Measurements from ENCODE around the gene DNAJC7.
"Not testable (repeated sequence)": the region's sequence is repeated elsewhere in the genome, so short reads cannot be mapped to it uniquely, and the experiment has no call there.

Gene DNAJC7

DNA sequence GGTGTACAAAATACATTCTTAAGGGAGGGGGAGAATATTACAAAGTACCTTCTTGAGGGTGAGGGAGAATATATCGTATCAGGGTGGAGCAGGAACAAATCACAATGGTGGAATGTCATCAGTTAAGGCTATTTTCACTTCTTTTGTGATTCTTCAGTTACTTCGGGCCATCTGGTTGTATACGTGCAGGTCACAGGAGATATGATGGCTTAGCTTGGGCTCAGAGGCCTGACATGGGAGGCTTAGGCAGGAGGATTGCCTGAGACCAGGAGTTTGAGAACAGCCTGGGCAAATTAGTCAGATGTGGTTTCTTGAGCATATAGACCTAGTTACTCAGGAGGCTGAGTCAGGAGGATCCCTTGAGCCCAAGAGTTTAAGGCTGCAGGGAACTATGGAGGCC is 73.7 kb downstream of the DNAJC7 start:
- no peak for DNase-seq

DNA sequence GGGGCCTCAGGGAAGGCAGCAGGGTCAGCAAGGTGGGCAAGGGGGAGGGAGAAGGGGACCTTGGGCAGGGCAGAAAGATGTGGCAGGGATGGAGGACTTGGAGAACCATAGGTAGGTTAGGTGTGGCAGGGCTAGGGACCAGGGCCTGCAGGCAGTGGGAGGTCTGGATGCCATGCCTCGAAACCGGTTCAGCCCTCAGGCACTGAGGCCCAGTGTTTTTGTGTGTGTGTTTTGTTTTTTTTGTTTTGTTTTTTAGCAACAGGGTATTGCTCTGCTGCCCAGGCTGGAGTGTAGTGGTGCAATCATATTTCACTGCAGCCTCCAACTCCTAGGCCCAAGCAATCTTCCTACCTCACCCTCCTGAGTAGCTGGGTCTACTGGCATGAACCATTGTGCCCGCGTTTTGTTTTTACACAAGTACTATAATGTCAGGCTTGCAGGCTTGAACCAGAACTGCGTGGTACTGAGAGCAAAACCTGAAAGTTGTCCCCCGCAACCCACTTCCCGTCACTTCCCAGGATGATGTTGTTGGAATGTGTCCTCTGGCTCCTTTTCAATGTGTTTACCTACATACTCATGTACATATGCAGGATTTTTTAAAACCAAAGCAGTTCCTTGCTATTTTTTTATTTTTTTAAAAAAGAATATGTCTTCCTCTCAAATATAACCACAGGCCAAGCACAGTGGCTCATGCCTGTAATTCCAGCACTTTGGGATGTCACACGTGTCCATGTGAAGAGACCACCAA is 74.4 kb downstream of the DNAJC7 start:
- no peak for DNase-seq

- no peak for DNase-seq
Observed at GRCh38 chr17:41941168-41941567, 76.1 kb downstream of the DNAJC7 start.

DNA sequence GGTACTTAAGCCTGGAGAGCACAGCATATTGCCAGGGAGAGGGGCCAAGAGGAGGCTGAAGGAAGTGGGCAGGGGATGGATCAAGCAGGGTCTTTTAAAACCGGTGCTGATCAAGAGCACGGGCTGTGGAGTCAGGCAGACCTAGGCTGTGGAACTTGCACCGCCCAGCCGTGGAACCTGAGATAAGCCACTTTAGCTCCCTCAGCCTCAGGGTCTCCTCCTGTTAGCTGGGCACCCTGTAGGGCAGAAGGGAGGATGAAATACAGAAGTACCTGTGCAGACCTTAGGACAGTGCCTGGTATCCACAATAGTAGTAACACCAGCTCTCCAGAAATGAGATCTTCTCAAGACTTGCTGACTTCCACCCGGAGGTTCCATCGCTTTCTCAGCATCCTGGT is 77.5 kb downstream of the DNAJC7 start:
- no peak for DNase-seq

DNA sequence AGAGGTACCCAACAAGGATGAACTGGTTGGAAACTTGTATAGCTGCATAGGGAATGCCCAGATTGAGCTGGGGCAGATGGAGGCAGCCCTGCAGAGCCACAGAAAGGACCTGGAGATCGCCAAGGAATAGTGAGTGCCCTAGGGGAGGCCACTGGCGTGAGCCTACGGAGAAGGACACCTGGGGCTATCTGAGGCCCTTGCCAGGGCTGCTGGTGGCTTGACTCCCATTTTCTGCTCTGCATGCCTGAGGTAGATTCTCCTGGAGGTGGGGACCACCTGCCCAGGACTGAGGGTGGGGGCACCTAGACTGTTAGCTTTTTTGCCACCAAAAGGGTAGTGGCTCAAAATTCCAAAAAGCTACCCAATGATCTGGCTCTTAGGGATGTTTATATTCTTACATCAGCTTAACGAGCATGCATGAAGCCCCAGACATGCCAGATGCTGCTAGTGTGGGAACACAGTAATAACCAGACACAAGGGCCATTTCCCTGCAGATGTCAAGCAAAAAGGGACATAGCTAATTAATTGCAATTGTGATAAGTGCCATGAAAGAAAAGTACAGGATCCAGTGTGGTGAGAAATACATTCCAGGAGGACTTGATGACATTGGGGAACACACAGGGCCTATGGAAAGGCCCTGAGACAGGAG is 78.1 kb downstream of the DNAJC7 start:
- no peak for DNase-seq

DNA sequence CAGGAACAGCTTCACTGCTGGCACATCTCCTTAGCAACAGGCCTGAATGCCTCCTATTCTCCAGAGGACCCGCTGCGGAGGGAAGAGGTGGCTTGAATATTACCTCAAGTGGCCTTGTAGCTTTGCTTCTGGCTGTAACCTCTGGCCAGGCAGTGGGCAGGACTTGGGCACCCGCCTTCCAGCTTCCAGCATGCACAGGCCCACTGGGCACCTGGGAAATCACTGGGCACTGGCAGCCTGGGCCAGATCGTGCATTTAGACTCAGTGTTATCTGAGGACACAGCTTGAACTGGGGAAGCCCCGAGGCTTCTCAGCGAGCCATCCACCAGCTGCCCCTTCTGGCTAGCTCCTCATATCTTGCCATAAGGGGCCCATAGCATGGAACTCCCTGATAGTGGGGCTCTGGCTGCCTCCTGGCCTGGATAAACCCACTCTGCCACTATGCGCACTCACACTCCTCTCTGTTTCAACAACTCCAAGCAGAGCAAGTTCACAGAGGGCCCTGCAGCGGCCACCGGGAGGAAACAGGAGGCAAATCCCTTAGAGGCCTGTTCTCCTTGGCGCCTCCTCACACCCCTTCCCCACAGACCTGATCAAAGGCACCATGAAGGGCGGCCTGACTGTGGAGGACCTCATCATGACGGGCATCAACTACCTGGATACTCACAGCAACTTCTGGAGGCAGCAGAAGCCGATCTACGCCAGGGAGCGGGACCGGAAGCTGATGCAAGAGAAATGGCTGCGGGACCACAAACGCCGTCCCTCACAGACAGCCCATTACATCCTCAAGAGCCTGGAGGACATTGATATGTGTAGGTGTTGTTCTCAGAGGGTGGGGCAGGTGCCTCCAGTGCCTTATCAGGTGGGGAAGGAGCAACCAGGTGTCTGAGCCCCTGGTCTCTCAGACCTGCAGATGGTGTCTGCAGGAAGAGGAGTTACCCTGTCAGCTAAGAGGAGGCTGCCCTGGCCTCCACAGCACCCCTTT is 79.0 kb downstream of the DNAJC7 start:
- no peak for DNase-seq

DNA sequence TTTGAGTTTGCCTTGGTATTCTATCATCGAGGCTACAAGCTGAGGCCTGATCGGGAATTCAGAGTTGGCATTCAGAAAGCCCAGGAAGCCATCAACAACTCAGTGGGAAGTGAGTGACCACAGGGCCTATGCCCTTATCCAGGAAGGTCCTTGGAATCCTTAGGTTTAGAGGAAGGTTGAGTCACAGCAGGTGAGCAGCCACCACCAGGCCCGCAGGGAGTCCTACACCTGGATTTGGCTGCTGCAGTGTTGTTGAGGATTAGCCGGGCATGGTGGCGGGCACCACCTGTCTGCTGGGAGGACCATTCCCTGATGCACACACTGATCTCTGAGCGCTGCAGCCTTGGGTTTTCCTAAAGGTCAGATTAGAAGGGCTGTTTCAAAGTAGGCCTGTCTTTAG is 81.6 kb downstream of the DNAJC7 start:
- no peak for DNase-seq

GRCh38 chr17:41932816-41933389 is 84.3 kb downstream of the DNAJC7 start:
- no peak for DNase-seq

DNA sequence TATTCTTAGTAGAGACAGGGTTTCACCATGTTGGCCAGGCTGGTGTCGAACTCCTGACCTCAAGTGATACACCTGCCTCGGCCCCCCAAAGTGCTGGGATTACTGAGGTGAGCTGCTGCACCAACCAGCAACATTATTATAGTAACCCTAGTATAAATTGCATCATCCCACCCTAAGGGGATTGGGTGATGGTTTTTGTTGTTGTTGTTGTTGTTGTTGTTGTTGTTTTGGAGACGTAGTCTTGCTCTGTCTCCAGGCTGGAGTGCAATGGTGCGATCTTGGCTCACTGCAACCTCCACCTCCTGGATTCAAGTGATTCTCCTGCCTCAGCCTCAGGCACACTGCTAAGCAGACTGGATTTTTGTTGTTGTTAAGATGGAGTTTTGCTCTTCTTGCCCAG is 85.5 kb downstream of the DNAJC7 start:
- not testable (repeated sequence) for DNase-seq

DNA sequence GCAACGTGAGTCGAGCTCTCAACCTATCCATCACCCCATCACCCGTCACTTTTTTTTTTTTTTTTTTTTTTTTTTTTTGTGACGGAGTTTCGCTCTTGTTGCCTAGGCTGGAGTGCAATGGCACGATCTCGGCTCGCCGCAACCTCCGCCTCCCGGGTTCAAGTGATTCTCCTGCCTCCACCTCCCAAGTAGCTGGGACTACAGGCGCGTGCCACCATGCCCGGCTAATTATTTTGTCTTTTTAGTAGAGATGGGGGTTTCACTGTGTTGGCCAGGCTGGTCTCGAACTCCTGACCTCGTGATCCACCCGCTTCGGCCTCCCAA is 86.4 kb downstream of the DNAJC7 start:
- DNase-seq: not testable (repeated sequence)

- peak; percentile 97 to 98 for DNase-seq
Observed at GRCh38 chr17:41930009-41930832, 87.0 kb downstream of the DNAJC7 start, which contains the start of gene ODAD4. Gene ODAD4, plus strand, starts transcription at chr17:41930617. Its CDS starts 107 bp downstream, at chr17:41930724.

DNA sequence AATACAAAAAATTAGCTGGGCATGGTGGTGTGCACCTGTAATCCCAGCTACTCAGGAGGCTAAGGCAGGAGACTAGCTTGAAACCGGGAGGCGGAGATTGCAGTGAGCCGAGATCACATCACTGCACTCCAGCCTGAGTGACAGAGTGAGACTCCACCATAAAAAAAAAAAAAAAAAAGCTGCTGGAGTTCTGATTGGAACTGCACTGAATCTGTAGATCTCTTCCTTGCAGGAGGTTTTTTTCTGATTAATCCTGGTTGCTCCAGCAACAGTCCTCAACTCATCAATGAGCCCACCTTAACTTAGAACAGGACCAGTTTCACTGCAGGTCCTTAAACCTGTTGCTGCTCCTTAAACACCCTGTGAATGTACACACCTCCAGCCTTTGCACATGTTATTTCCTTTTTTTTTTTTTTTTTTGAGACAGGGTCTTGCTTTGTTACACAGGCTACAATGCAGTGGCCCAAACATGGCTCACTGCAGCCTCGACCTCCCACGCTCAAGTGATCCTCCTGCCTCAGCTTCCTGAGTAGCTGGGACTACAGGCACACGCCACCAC is 88.5 kb downstream of the DNAJC7 start:
- no peak for DNase-seq
